ENCODE results near the gene STEAP4. TPM values are rescaled to one million over a fixed set of nuclear protein-coding genes. Genes with fewer than 3 reads are reported as not detected.

Gene STEAP4
- total RNA-seq, 1 experiment from 2014 or later = not detected

- WGBS (ENCODE audit: extremely low coverage, insufficient read length, low lambda C conversion rate) = no CpG with 5 or more reads among the region's 2 CpGs
- H3K9me3 Mint-ChIP-seq = no peaks in the 10 kb centered on the region
- no peak overlapping the region for H3K9ac ChIP-seq (ENCODE audit: extremely low read depth, insufficient read length, low read length)
These were observed 32.7 kb upstream of the STEAP4 start for GRCh38 chr7:88339195-88339922.

More at GRCh38 chr7:88339195-88339922, 32.7 kb upstream of the STEAP4 start:
- H3T11ph ChIP-seq (ENCODE audit: low read length) = no peak overlapping the region
- no peak overlapping the region for H3K4me3 Mint-ChIP-seq
- H3K4me2 ChIP-seq (ENCODE audit: insufficient read depth, insufficient read length, low read length) = no peak overlapping the region
- H4K8ac ChIP-seq (replicated peaks; ENCODE audit: insufficient read length, low read depth, low read length) = no peak overlapping the region
- no peak overlapping the region for H3K56ac ChIP-seq (ENCODE audit: insufficient read length, low read depth, low read length)
- H4K20me1 ChIP-seq (ENCODE audit: control insufficient read depth, insufficient read depth, insufficient read length) = no peaks in the 10 kb centered on the region
- H3K4me1 Mint-ChIP-seq = no peaks in the 10 kb centered on the region
- no peak for DNase-seq
- no peak overlapping the region for H3K23ac ChIP-seq (ENCODE audit: insufficient read length, low read depth, low read length)
- H4K5ac ChIP-seq (ENCODE audit: insufficient read length, low read depth, low read length) = no peak overlapping the region
- H3K79me2 ChIP-seq (ENCODE audit: insufficient read depth, low read length) = no peaks in the 10 kb centered on the region
- H2AFZ ChIP-seq (ENCODE audit: low read length) = no peak overlapping the region
- H3K27me3 Mint-ChIP-seq (ENCODE audit: low read depth) = no peaks in the 10 kb centered on the region; the same call in 1 of the 2 replicates
- no peaks in the 10 kb centered on the region for H3K23me2 ChIP-seq (ENCODE audit: insufficient read length, low read depth, low read length, poor library complexity, severe bottlenecking)
- H4K91ac ChIP-seq (ENCODE audit: insufficient read length, low read depth, low read length) = no peak overlapping the region
- H3K27ac Mint-ChIP-seq = no peak overlapping the region
- H2BK15ac ChIP-seq (ENCODE audit: low read depth, low read length) = no peak overlapping the region
- no peak overlapping the region for H2BK20ac ChIP-seq (ENCODE audit: low read depth, low read length, poor library complexity, severe bottlenecking)
- no peak overlapping the region for H2BK5ac ChIP-seq (ENCODE audit: insufficient read length, low read length)
- H3K14ac ChIP-seq (ENCODE audit: insufficient read depth, low read length) = no peak overlapping the region
- H2BK12ac ChIP-seq (ENCODE audit: insufficient read length, low read depth, low read length) = no peak overlapping the region
- H3K79me1 ChIP-seq (ENCODE audit: insufficient read depth, low read depth, low read length, poor library complexity, severe bottlenecking) = no peaks in the 10 kb centered on the region
- no peak overlapping the region for H3K27ac ChIP-seq (ENCODE audit: insufficient read length, low read depth, low read length)
- H2AK5ac ChIP-seq (ENCODE audit: insufficient read length, low read length) = no peak overlapping the region
- no peaks in the 10 kb centered on the region for H3K27me3 ChIP-seq (ENCODE audit: insufficient read depth, low read length)
- no peaks in the 10 kb centered on the region for H3K9me3 ChIP-seq (ENCODE audit: control insufficient read depth, low read depth, low read length)
- no peak overlapping the region for H2BK120ac ChIP-seq (ENCODE audit: low read depth, low read length, poor library complexity, severe bottlenecking)
- no peak for TF ChIP-seq CTCF (conservative IDR thresholded peaks at IDR 0.05)
- no peaks in the 10 kb centered on the region for H3K36me3 Mint-ChIP-seq (ENCODE audit: insufficient read depth in 1 of 3, low read depth in 3 of 3)
- no peaks in the 10 kb centered on the region for H3K4me1 ChIP-seq (ENCODE audit: insufficient read depth, low read length)
- no peak overlapping the region for H3K18ac ChIP-seq (ENCODE audit: insufficient read length, low read depth, low read length)
- H3K4ac ChIP-seq (ENCODE audit: low read depth, low read length) = no peak overlapping the region
